ENCODE results near the gene PLPPR4. TPM values are rescaled to one million over a fixed set of nuclear protein-coding genes. Genes with fewer than 3 reads are reported as not detected.

Gene PLPPR4
- total and polyA plus RNA-seq, 2 experiments from 2014 or later = 0.99 to 2.3 TPM

DNA sequence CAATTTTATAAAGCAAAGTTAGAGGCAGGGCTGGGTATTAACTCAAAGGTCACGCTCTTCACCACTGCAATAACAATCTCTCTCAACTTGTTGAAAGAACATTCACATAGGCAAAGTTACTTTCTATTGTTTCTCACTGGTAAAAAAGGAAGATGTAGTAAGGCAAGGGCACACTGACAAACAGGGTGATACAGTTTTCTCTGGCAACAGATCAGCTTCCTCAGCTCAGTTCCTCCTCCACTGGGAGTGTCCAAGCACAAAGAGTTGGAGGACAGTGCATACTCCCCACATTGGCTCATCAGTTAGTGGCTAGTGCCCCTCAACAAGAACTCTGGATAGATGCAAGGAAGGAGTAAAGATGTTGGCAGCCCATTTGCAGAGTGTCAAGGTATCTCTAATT, 3.7 kb downstream of the PLPPR4 start (continued):
- TF ChIP-seq, protein P1, sequence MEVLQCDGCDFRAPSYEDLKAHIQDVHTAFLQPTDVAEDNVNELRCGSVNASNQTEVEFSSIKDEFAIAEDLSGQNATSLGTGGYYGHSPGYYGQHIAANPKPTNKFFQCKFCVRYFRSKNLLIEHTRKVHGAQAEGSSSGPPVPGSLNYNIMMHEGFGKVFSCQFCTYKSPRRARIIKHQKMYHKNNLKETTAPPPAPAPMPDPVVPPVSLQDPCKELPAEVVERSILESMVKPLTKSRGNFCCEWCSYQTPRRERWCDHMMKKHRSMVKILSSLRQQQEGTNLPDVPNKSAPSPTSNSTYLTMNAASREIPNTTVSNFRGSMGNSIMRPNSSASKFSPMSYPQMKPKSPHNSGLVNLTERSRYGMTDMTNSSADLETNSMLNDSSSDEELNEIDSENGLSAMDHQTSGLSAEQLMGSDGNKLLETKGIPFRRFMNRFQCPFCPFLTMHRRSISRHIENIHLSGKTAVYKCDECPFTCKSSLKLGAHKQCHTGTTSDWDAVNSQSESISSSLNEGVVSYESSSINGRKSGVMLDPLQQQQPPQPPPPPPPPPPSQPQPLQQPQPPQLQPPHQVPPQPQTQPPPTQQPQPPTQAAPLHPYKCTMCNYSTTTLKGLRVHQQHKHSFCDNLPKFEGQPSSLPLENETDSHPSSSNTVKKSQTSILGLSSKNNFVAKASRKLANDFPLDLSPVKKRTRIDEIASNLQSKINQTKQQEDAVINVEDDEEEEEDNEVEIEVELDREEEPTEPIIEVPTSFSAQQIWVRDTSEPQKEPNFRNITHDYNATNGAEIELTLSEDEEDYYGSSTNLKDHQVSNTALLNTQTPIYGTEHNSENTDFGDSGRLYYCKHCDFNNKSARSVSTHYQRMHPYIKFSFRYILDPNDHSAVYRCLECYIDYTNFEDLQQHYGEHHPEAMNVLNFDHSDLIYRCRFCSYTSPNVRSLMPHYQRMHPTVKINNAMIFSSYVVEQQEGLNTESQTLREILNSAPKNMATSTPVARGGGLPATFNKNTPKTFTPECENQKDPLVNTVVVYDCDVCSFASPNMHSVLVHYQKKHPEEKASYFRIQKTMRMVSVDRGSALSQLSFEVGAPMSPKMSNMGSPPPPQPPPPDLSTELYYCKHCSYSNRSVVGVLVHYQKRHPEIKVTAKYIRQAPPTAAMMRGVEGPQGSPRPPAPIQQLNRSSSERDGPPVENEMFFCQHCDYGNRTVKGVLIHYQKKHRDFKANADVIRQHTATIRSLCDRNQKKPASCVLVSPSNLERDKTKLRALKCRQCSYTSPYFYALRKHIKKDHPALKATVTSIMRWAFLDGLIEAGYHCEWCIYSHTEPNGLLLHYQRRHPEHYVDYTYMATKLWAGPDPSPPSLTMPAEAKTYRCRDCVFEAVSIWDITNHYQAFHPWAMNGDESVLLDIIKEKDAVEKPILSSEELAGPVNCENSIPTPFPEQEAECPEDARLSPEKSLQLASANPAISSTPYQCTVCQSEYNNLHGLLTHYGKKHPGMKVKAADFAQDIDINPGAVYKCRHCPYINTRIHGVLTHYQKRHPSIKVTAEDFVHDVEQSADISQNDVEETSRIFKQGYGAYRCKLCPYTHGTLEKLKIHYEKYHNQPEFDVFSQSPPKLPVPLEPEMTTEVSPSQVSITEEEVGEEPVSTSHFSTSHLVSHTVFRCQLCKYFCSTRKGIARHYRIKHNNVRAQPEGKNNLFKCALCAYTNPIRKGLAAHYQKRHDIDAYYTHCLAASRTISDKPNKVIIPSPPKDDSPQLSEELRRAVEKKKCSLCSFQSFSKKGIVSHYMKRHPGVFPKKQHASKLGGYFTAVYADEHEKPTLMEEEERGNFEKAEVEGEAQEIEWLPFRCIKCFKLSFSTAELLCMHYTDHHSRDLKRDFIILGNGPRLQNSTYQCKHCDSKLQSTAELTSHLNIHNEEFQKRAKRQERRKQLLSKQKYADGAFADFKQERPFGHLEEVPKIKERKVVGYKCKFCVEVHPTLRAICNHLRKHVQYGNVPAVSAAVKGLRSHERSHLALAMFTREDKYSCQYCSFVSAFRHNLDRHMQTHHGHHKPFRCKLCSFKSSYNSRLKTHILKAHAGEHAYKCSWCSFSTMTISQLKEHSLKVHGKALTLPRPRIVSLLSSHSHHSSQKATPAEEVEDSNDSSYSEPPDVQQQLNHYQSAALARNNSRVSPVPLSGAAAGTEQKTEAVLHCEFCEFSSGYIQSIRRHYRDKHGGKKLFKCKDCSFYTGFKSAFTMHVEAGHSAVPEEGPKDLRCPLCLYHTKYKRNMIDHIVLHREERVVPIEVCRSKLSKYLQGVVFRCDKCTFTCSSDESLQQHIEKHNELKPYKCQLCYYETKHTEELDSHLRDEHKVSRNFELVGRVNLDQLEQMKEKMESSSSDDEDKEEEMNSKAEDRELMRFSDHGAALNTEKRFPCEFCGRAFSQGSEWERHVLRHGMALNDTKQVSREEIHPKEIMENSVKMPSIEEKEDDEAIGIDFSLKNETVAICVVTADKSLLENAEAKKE (CRISPR knock-in tag; IDR thresholded peaks at IDR 0.05) = no peak
- TF ChIP-seq EZH2 (IDR thresholded peaks at IDR 0.05; ENCODE audit: low read depth, unreplicated experiment) = no peak

DNA sequence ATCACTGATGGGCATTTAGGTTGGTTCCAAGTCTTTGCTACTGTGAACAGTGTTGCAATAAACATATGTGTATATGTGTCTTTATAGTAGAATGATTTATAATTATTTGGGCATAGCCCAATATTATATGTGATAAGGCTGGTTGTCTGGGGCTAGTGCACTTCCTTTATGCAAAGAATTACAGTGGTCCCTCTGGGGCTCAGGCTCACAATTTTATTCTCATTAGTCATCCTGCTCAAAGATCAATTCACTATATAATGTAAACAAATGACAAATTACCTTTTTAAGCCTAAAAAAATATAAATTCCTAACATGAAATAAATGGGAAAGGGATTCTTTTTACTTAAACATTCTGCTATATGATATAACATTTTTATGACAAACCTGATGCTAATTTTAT, 5.0 kb downstream of the PLPPR4 start:
- Mint-ChIP-seq H3K27me3 (ENCODE audit: insufficient read depth, low read depth, poor library complexity) (peaks cover 4% of the 10 kb centered on the region), H3K4me3 (no peak overlapping the region), H3K9me3 (no peaks in the 10 kb centered on the region), H3K27ac (no peak overlapping the region), H3K4me1 (no peaks in the 10 kb centered on the region), H3K36me3 (ENCODE audit: low read depth) (no peaks in the 10 kb centered on the region)
- H3K4me1 ChIP-seq (ENCODE audit: insufficient read depth) = 0 out of 2 replicates have a peak, but pooled peaks cover 5% of the 10 kb centered on the region
- H3K27ac ChIP-seq (ENCODE audit: low read depth) = no peak overlapping the region
- ATAC-seq = no peak
- no peaks in the 10 kb centered on the region for H3F3A ChIP-seq (replicated peaks; ENCODE audit: low read depth)
- no peak overlapping the region for H2AFZ ChIP-seq
- no peak for DNase-seq (ENCODE audit: low spot score)
- no peaks in the 10 kb centered on the region for H3K36me3 ChIP-seq (ENCODE audit: insufficient read depth)
- no peaks in the 10 kb centered on the region for H3K79me2 ChIP-seq (replicated peaks; ENCODE audit: insufficient read depth)
- peaks cover 13% of the 10 kb centered on the region for H3K27me3 ChIP-seq (ENCODE audit: insufficient read depth)
- H3K4me2 ChIP-seq = no peak overlapping the region
- H4K20me1 ChIP-seq (replicated peaks; ENCODE audit: insufficient read depth) = no peaks in the 10 kb centered on the region
- no peak overlapping the region for H3K4me3 ChIP-seq
- no peaks in the 10 kb centered on the region for H3K9me2 ChIP-seq (ENCODE audit: insufficient read depth)
- TF ChIP-seq EZH2 (IDR thresholded peaks at IDR 0.05; ENCODE audit: low read depth, unreplicated experiment) (no peak), NANOG (IDR thresholded peaks at IDR 0.05; ENCODE audit: borderline replicate concordance) (no peak), POLR2AphosphoS5 (IDR thresholded peaks at IDR 0.05; ENCODE audit: low read depth) (no peak), CREB1 (CRISPR knock-in tag; IDR thresholded peaks at IDR 0.05; ENCODE audit: low read depth) (no peak), JUNB (IDR thresholded peaks at IDR 0.05; ENCODE audit: unreplicated experiment) (no peak), EZH2phosphoT487 (IDR thresholded peaks at IDR 0.05; ENCODE audit: unreplicated experiment) (no peak), ZNF114 (CRISPR knock-in tag; IDR thresholded peaks at IDR 0.05) (no peak), STAT1 (IDR thresholded peaks at IDR 0.05; ENCODE audit: unreplicated experiment) (no peak)
- TF ChIP-seq, protein P2, sequence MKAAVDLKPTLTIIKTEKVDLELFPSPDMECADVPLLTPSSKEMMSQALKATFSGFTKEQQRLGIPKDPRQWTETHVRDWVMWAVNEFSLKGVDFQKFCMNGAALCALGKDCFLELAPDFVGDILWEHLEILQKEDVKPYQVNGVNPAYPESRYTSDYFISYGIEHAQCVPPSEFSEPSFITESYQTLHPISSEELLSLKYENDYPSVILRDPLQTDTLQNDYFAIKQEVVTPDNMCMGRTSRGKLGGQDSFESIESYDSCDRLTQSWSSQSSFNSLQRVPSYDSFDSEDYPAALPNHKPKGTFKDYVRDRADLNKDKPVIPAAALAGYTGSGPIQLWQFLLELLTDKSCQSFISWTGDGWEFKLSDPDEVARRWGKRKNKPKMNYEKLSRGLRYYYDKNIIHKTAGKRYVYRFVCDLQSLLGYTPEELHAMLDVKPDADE (IDR thresholded peaks at IDR 0.05) = no peak
- TF ChIP-seq, protein P3, sequence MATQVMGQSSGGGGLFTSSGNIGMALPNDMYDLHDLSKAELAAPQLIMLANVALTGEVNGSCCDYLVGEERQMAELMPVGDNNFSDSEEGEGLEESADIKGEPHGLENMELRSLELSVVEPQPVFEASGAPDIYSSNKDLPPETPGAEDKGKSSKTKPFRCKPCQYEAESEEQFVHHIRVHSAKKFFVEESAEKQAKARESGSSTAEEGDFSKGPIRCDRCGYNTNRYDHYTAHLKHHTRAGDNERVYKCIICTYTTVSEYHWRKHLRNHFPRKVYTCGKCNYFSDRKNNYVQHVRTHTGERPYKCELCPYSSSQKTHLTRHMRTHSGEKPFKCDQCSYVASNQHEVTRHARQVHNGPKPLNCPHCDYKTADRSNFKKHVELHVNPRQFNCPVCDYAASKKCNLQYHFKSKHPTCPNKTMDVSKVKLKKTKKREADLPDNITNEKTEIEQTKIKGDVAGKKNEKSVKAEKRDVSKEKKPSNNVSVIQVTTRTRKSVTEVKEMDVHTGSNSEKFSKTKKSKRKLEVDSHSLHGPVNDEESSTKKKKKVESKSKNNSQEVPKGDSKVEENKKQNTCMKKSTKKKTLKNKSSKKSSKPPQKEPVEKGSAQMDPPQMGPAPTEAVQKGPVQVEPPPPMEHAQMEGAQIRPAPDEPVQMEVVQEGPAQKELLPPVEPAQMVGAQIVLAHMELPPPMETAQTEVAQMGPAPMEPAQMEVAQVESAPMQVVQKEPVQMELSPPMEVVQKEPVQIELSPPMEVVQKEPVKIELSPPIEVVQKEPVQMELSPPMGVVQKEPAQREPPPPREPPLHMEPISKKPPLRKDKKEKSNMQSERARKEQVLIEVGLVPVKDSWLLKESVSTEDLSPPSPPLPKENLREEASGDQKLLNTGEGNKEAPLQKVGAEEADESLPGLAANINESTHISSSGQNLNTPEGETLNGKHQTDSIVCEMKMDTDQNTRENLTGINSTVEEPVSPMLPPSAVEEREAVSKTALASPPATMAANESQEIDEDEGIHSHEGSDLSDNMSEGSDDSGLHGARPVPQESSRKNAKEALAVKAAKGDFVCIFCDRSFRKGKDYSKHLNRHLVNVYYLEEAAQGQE (IDR thresholded peaks at IDR 0.05; ENCODE audit: unreplicated experiment) = no peak
- TF ChIP-seq, protein P4, sequence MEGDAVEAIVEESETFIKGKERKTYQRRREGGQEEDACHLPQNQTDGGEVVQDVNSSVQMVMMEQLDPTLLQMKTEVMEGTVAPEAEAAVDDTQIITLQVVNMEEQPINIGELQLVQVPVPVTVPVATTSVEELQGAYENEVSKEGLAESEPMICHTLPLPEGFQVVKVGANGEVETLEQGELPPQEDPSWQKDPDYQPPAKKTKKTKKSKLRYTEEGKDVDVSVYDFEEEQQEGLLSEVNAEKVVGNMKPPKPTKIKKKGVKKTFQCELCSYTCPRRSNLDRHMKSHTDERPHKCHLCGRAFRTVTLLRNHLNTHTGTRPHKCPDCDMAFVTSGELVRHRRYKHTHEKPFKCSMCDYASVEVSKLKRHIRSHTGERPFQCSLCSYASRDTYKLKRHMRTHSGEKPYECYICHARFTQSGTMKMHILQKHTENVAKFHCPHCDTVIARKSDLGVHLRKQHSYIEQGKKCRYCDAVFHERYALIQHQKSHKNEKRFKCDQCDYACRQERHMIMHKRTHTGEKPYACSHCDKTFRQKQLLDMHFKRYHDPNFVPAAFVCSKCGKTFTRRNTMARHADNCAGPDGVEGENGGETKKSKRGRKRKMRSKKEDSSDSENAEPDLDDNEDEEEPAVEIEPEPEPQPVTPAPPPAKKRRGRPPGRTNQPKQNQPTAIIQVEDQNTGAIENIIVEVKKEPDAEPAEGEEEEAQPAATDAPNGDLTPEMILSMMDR (conservative IDR thresholded peaks at IDR 0.05; ENCODE audit: low read depth in 2 of 2) = no peak

All from GM23338 (cell line).